GM18858 (cell line): ENCODE data around the gene GAPDH.
"Not testable (repeated sequence)": the region's sequence is repeated elsewhere in the genome, so short reads cannot be mapped to it uniquely, and the experiment has no call there.

ENCODE experiments used
- ATAC-seq: cut with Tn5 transposase; IDR thresholded peaks from one replicate; pipeline ENCODE4 v1.9.1; 2021; ENCODE audit not compliant: unreplicated experiment

The GAPDH gene

DNA sequence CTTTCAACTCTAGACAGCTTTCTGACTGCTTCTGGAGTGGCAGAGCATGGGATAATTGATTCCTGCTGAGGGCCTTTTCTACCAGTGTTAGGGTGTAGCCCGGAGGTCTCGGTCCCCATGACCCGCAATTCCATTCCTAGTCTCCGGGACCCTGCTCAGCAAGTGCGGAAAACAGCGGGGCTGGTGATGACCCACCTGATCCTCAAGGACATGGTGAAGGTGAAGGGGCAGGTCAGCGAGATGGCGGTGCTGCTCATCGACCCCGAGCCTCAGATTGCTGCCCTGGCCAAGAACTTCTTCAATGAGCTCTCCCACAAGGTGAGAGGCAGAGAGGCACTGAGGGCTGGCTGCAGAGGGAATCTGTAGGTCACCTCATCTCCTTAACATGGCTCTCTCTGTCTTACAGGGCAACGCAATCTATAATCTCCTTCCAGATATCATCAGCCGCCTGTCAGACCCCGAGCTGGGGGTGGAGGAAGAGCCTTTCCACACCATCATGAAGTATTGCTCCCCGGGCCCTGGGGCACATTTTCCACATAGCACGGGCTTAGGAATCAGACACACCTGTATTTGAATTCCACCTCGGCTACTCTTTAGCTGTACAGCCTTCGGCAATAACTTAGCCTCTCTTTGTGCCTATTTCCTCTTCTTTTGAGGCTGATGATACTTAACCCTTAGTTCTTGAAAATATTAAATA, 5.6 kb upstream of the GAPDH start:
- ATAC-seq = no peak

GRCh38 chr12:6529291-6529737, 5.0 kb upstream of the GAPDH start:
- no peak for ATAC-seq

GRCh38 chr12:6530576-6531260, 3.6 kb upstream of the GAPDH start:
- no peak for ATAC-seq

DNA sequence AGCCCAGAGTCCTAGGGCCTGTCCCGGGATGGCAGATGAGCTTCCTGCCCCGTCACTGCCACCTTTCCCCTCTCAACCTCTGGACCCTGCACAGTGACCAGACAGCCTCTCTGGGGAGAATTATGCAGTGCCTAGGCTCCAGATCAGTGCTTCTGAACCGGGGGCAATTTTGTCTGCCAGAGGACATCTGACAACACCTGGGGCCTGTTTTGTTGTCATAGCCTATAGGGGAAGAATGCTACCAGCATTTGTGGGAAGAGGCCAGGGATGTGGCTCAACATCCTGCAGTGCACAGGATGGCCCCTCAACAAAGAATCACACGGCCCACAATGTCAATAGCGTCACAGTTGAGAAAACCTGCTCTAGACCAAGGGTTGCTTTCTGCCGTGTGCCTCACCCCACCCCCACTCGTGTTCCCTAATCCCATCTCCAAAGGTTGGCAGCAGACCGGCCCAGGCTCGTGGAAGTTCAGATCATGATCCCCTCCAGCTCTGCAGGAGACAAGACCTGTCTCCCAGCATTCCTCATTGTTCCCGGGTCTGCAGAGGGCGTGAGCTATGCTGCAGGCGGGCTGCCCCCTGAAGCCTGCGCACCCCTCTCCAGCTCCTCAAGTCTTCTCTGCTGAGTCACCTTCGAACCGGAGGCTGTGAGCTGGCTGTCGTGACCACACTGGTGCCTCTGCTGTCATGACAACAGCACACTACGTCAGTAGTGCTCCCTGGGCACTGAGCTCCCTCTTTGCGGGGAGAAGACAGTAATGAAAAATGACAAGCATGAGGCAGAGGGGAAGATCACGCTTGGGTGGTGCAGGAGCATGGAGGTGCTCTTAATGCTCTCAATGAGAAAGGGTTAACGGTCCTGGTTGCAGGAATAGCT, 2.0 kb upstream of the GAPDH start:
- peak; percentile 31 for ATAC-seq

DNA sequence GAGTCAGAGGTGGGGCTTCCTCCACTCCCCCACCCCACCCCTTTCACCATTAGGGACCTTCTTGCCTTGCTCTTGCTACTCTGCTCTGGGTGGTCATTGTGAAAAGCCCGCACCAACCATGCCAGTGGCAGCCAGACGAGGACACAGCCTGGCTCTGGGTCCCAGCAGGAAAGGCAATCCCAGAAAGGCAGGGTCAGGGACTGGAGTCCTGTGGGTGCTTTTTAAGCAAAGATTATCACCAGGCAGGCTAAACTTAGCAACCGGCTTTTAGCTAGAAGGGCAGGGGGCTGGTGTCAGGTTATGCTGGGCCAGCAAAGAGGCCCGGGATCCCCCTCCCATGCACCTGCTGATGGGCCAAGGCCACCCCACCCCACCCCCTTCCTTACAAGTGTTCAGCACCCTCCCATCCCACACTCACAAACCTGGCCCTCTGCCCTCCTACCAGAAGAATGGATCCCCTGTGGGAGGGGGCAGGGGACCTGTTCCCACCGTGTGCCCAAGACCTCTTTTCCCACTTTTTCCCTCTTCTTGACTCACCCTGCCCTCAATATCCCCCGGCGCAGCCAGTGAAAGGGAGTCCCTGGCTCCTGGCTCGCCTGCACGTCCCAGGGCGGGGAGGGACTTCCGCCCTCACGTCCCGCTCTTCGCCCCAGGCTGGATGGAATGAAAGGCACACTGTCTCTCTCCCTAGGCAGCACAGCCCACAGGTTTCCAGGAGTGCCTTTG, 1.2 kb upstream of the GAPDH start:
- no peak for ATAC-seq

GRCh38 chr12:6533653-6533922, 729 bp upstream of the GAPDH start:
- no peak for ATAC-seq

DNA sequence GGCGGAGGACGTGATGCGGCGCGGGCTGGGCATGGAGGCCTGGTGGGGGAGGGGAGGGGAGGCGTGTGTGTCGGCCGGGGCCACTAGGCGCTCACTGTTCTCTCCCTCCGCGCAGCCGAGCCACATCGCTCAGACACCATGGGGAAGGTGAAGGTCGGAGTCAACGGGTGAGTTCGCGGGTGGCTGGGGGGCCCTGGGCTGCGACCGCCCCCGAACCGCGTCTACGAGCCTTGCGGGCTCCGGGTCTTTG, 303 bp downstream of the GAPDH start:
- ATAC-seq = peak; percentile 0

DNA sequence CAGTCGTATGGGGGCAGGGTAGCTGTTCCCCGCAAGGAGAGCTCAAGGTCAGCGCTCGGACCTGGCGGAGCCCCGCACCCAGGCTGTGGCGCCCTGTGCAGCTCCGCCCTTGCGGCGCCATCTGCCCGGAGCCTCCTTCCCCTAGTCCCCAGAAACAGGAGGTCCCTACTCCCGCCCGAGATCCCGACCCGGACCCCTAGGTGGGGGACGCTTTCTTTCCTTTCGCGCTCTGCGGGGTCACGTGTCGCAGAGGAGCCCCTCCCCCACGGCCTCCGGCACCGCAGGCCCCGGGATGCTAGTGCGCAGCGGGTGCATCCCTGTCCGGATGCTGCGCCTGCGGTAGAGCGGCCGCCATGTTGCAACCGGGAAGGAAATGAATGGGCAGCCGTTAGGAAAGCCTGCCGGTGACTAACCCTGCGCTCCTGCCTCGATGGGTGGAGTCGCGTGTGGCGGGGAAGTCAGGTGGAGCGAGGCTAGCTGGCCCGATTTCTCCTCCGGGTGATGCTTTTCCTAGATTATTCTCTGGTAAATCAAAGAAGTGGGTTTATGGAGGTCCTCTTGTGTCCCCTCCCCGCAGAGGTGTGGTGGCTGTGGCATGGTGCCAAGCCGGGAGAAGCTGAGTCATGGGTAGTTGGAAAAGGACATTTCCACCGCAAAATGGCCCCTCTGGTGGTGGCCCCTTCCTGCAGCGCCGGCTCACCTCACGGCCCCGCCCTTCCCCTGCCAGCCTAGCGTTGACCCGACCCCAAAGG, 804 bp downstream of the GAPDH start:
- ATAC-seq = no peak

DNA sequence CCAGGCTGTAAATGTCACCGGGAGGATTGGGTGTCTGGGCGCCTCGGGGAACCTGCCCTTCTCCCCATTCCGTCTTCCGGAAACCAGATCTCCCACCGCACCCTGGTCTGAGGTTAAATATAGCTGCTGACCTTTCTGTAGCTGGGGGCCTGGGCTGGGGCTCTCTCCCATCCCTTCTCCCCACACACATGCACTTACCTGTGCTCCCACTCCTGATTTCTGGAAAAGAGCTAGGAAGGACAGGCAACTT, 1.3 kb downstream of the GAPDH start:
- no peak for ATAC-seq

- ATAC-seq = no peak
These were observed 1.9 kb downstream of the GAPDH start for GRCh38 chr12:6535960-6536847.

DNA sequence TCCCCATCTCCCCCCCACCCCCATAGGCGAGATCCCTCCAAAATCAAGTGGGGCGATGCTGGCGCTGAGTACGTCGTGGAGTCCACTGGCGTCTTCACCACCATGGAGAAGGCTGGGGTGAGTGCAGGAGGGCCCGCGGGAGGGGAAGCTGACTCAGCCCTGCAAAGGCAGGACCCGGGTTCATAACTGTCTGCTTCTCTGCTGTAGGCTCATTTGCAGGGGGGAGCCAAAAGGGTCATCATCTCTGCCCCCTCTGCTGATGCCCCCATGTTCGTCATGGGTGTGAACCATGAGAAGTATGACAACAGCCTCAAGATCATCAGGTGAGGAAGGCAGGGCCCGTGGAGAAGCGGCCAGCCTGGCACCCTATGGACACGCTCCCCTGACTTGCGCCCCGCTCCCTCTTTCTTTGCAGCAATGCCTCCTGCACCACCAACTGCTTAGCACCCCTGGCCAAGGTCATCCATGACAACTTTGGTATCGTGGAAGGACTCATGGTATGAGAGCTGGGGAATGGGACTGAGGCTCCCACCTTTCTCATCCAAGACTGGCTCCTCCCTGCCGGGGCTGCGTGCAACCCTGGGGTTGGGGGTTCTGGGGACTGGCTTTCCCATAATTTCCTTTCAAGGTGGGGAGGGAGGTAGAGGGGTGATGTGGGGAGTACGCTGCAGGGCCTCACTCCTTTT, 2.7 kb downstream of the GAPDH start:
- no peak for ATAC-seq

DNA sequence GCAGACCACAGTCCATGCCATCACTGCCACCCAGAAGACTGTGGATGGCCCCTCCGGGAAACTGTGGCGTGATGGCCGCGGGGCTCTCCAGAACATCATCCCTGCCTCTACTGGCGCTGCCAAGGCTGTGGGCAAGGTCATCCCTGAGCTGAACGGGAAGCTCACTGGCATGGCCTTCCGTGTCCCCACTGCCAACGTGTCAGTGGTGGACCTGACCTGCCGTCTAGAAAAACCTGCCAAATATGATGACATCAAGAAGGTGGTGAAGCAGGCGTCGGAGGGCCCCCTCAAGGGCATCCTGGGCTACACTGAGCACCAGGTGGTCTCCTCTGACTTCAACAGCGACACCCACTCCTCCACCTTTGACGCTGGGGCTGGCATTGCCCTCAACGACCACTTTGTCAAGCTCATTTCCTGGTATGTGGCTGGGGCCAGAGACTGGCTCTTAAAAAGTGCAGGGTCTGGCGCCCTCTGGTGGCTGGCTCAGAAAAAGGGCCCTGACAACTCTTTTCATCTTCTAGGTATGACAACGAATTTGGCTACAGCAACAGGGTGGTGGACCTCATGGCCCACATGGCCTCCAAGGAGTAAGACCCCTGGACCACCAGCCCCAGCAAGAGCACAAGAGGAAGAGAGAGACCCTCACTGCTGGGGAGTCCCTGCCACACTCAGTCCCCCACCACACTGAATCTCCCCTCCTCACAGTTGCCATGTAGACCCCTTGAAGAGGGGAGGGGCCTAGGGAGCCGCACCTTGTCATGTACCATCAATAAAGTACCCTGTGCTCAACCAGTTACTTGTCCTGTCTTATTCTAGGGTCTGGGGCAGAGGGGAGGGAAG, 3.5 kb downstream of the GAPDH start:
- not testable (repeated sequence) for ATAC-seq

- no peak for ATAC-seq
These were observed 4.3 kb downstream of the GAPDH start for GRCh38 chr12:6538420-6539313.

GRCh38 chr12:6539314-6539682, 5.0 kb downstream of the GAPDH start:
- no peak for ATAC-seq

DNA sequence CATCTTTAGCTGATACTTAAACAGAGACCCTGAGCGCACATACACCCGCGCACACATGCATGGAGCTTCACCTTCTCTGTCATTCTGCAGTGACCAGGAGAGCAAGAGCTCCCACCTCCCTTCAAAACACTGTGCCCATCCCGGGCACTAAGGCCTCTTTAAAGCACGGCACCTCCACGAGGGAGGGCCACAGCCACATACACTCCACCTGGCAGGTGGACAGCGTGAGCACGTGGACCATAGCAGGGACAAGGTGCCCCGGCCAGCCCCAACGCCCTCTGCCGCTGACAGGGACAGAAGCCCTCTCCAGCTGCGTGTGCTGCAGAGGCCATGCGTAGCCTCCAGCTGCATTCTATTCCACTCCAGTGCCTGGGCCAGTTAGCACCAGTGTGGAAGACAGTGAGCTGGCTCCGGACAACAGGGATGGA, 5.4 kb downstream of the GAPDH start:
- ATAC-seq = no peak

GRCh38 chr12:6540181-6540877, 6.0 kb downstream of the GAPDH start:
- no peak for ATAC-seq
